ENCODE measurements around the gene TMEM200C.
"Not testable (repeated sequence)": the region's sequence is repeated elsewhere in the genome, so short reads cannot be mapped to it uniquely, and the experiment has no call there.

TMEM200C gene

DNA sequence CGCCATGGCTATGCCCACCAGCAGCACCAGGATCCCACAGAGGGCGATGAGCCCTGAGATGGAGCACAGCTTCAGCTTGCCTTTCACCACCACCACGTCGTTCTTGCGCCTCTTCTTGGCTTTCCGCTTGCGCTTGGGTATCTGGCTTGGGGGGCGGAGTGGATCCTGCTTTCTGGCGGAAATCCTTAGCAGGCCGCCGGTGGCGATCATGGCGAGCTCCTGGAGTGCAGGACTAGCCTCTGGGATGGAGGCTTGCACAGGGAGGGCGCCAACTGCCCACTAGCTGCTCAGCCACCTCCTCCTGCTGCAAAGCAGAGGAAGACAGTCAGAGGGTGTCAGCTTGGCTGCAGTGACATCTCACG, 3.5 kb downstream of the TMEM200C start:
- DNase-seq (ENCODE audit: low read depth) = no peak

DNA sequence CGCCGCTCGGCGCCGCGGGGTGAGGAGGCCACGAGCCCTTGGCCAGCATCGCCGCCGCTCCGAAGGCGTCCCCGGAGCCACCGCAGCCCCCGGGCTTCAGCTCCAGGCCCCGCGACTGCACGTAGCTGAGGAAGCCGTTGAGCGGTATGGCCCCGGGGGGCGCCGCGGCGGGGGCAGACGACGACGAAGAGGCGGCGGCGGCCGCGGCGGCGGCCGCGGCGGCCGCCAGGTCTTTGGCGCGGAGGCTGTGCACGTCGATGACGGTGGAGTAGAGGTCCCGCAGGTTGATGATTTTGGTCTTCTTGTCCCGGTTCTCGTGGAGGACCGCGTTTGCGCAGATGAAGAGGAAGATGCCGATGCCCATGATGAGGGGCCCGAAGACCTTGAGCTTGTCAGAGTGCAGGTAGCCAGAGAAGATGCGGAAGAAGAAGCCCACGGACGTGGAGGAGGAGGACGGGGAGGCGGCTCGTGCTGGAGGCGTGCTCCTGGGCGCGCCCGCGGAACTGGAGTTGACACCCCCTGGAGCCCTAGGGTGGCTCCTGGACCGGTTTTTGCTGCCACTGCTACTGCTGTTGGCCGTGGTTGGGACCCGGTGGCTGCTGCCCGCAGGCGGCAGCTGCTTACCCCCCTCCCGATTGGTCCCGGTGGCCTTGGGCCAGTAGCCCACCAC, 4.0 kb downstream of the TMEM200C start:
- no peak for DNase-seq (ENCODE audit: low read depth)

DNA sequence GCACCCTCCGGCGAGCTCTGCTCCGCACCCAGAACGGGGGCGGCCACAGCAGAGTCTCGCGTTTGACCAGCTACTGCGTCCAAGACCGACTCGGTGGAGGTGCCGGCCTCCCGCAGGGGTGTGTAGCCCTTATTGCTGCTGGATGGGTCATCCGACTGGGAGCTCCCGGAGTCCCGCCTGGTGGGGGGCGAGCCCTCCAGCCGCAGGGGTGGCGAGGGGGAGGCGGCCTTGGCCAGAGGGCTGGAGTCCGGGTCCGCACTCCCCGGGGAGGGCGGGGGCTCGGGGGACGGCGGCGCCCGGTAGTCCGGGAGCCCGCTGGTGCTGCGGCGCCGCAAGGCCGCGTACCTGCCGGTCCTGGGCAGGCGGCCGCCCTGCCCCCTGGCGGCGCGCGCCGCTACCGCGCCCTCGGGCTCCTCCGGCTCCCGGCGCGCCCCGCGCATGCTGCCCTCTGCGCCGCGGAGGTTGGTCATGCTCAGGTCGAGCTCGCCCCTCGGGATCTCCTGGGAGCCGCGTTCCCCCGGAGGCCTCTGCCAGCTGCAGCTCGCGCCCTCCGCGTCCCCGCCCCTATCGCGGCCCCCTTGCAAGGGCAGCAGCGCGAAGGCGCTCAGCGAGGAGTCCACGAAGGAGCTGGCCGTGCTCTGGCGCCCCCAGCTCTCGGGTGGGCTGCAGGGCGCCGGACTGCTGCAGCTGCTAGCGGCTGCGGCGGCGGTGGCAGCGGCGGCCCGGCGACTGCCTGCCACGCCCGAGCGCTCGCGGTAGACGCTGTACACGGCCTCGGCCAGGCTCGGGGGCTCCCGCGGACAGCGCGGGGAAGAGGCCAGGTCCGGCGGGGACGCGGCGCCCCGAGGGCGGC, 4.8 kb downstream of the TMEM200C start:
- DNase-seq (ENCODE audit: low read depth) = no peak

DNA sequence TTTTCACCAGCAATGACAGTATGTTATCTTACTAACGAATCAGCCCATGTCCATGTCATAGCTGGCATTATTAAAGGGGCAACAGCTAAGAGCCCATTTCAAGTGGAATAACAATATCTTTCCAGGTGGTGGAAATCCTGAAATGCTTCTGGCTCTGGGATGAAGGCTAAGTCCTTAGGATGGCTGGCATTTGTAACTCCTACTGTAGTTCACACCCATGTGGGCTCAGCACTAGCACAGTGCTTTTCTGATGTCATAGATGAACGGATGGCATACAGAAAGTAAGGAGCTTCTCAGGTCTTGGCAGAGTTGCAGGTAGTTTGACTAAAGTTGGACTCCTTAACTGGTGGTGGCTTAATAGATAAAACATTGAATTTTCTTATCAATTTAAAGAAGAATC, 10.0 kb downstream of the TMEM200C start:
- no peak for DNase-seq (ENCODE audit: low read depth)

DNA sequence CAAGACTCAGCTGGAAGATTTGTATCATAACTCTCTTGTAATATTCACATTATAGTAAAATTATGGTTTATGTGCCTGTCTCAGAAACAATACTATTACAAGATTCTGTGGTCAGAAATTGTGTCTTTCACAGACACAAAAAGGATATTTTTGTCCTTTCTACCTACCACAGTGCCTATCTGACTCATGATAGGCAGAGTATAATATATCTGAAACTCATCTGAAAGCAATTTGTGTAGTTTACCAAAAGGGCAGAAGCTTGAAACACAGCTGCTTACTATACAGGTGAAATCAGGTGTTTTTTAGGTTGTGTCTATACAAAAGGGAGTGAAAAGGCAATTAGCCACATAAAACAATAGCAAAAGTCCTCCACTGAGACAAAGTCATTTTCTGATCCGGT, 10.9 kb downstream of the TMEM200C start:
- no peak for DNase-seq (ENCODE audit: low read depth)

DNA sequence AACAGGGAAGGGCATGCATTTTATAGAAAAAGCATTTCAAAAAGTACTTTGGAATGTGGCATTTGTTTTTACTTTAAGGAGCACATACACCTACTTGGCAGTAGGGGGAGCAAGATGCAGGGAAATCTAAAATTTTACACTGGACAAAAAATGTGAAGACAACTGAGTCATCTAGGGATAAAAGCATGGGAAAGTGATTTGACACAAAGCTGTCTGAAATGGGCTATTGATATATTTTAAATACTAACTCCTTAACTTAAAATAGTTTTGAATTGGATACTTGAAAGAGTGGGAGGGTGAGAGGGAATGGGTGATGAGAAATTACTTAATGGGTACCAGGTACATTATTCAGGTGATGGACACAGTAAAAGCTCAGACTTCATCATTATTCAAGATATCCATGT, 15.8 kb downstream of the TMEM200C start:
- DNase-seq (ENCODE audit: low read depth) = peak; percentile 22

DNA sequence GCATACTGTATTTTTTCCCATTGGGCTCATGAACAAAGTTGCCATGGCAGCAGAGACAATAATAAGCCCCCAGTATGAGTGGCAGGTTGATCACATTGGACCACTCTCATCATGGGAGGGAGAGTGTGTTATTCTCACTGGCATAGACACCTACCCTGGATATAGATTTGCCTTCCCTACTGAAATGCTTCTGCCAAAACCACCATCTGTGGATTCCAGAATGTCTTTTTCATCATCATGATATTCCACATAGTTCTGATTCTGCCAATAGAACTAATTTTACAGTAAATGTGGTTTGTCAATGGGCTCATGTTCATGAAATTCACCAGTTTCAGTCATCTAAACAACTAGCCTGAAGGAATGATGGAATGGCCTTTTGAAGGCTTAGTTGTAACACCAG, 18.4 kb downstream of the TMEM200C start:
- no peak for DNase-seq (ENCODE audit: low read depth)

DNA sequence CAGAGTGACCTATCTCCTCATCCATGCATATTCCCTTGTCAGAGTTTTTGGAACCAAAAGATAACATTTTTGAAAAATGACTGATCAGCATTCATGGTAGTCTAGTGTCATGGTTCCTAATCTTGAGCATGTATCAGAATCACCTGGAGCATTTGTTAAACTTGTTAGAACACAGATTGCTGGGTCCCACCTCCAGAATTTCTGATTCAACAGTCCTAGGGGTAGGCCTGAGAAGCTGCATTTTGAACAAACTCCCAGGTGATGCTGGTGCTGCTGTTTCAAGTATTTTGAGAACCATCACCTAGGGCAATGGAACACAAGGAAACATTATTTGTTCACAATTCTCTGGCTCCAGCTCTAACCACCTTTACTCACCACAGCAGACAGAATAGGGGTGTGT, 21.0 kb downstream of the TMEM200C start:
- no peak for DNase-seq (ENCODE audit: low read depth)

DNA sequence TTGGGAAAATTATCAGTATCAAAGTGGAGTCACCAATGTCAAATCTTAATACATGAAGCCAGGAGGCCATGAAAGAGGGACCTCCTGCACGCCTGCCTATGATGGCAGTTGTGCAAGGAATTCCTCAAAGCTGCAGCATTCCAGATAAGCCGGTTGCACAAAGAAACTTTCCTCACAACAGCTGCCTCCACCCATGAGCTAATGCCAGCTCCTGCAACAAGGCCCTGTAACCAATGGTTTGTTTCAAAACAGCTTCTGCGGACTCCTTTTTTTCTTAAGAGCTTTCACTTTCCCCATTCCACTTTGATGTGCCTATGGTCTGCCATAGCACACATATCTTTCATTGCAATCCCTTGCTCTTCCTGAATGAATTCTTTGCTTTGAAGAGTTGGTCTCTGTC, 22.4 kb downstream of the TMEM200C start:
- no peak for DNase-seq (ENCODE audit: low read depth)

DNA sequence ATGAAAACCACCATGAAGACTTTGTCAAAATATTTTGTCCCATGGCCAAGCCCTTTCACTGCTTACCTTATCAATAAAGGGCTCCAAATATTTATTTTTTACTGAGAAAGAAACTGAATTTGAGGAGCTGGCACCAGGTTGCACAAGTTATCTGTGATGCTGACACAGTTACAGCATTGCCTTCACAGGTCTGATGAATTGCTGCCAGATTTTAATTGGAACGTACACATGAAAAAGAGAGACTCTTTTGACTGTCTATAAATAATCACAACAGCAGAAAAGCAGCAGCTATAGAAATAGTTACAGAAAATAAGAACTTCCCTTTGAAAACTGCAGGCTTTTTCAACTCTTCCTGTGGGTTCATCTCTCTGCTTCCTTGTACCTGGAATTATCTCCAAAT, 23.9 kb downstream of the TMEM200C start:
- no peak for DNase-seq (ENCODE audit: low read depth)

DNA sequence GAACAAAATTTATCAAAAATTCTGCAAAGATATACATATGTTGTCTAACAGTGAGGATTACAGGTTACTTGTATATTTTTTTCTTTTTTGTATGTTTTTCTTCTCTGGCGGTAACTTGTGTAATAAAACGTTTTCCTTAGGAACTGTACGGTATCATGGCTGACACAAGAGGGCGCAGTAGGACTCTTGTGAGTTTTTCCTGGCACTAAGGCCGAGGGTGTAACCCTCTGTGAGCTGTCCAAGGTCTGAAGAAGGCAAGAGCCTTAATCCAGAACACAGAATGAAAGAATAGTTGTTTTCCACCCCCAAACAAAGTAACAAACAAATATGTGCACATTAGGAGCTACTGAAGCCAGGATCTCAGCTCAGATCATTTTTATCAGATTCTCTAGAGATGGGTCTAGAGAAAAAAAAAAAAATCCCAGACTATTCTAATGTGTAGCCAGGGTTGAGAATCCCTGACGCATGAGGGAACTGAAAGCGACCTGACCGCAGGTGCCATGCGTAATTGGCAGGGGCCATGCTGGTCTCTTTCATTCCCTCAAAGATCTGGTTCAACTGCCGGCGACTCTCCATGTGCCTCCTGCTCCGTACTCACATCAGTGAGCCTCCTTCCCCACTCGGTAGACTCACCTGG, 27.0 kb downstream of the TMEM200C start:
- DNase-seq (ENCODE audit: low read depth) = peak; percentile 74

DNA sequence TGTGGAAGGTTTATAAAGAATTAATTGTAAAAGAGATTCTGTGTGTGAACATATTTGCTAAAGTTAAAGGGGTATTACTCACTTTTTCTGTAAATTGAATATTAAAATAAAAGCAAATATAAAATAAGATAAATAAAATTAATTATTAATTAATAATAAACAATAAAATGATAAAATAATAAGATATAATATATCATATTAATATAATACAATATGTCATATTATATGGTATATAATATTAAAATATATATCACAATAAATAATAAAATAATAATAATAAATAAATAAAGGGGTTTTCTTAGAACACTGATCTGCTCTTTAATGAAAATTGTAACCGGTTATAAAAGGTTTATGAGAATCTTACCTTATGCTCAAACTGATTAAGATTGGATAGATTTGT, 29.8 kb downstream of the TMEM200C start:
- DNase-seq (ENCODE audit: low read depth) = no peak

DNA sequence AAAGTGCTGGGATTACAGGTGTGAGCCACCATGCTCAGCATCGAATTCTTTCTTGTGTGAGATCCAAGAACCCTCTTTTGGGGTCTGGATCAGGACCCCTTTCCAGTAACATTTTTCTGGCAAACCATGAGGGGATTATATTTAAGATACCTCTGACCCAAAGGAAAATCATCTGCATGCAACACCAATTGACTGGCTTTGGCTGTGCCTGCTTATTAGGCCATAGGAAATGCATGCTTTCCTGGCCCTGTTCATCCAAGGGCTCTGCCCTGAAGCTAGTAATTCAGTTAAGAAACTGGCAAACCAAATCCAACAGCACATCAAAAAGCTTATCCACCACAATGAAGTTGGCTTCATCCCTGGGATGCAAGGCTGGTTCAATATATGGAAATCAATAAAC, 33.2 kb downstream of the TMEM200C start:
- DNase-seq (ENCODE audit: low read depth) = not testable (repeated sequence)

DNA sequence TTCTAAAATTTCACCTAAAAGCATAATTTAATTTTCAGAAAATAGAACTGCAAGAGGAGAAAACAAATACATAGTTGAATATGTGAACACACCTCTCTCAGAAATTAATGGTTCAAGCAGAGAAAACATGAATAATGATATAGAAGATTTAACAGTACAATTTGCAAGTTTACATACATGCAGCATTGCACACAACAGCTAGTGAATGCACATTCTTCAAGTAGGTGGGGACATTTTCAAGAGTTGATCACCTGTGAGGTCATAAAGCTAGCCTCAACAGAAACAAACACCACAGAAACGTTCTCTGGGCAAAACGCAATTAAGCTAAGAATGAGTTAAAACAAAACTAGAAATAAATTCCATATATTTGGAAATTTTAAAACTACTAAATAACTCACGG, 38.1 kb downstream of the TMEM200C start:
- no peak for DNase-seq (ENCODE audit: low read depth)

DNA sequence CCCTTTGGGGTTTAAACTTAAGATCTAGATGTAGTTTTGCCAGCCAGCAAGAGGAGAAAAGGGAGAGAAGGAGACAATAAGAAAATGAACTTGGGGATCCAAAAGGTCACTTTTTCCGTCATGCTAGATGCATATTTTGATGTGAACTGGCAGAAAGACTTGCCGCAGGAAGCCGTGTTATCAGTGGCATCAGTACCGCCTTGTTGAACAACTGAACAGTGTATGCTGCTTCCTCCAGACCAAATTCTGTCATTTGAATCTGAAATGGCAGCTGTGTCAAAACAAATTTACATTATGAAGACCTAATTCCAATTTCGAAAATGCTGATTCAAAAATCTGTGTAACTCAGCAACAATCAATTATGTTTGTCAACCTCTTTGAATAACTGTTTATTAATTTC, 42.1 kb downstream of the TMEM200C start:
- DNase-seq (ENCODE audit: low read depth) = no peak

DNA sequence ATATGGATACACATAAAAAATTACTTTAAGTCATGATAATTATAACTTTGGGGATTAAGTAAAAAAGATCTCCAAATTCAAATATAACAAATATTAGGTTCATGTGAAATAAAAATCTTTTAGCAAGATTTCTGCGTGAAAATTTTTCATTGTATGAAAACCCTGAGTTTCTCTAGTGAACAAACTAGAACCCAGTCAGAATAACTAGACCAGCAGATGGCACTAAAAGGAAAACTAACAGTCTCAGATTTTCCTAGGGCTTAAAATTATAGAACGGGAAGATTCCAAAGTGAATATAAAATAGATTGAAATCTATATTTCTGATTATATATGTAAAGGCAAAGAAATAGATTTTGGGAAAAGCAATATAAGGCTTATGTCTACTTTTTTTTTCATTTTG, 43.3 kb downstream of the TMEM200C start:
- DNase-seq (ENCODE audit: low read depth) = no peak

DNA sequence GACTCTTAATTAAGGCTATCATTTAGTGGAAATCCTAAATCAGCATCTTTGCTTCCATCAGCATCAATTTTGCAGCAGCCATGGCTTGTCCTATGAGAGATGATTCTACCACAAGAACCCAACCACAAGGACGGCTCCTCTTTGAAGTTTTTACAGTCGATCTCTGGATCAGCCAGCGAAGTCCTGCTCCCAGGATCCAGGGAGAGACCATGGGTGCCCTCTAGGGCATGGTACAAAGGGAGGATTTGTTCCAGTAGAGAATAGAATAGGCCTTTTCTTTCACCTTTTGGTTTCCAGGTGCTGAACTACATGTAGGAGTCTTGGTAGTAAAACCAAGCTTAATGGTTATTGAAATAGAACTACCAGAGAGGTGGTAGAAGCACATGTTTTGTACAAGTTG, 52.7 kb downstream of the TMEM200C start:
- no peak for DNase-seq (ENCODE audit: low read depth)

DNA sequence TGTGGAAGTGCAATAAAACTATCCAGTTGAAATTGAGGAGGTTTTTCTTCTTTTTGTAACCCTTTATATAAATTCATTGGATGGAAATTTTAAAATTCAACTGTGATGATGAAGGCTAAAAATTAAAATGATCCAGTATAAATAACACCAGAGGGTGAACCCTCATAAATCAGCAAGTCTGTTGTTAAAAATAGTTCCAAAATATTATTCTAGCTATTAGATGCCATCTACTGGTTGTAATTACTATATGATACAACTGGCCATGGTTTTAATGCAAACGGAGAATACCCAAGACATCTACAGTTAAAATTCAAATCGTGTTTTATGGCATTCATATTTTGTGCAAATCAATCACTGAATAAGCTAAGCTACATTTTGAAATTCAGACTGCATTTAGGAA, 53.8 kb downstream of the TMEM200C start:
- DNase-seq (ENCODE audit: low read depth) = no peak

DNA sequence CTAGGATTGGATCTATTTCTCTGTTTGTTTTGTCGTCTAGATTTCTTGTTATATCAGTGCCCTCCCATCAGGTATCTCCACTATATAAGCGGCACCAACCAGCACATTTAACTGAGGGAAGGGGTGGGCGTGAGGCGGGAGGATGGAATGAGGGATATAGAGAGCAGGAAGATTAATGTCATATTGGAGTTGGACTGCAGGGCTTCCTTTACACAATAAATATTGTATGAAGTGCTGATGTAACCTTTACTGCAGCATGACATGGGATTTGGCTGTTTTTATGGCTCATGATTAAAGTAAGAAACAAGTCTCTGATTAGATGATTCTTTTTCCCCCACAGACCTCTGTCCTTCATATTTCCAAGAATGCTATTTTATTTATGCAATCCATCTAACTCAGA, 54.8 kb downstream of the TMEM200C start:
- no peak for DNase-seq (ENCODE audit: low read depth)

DNA sequence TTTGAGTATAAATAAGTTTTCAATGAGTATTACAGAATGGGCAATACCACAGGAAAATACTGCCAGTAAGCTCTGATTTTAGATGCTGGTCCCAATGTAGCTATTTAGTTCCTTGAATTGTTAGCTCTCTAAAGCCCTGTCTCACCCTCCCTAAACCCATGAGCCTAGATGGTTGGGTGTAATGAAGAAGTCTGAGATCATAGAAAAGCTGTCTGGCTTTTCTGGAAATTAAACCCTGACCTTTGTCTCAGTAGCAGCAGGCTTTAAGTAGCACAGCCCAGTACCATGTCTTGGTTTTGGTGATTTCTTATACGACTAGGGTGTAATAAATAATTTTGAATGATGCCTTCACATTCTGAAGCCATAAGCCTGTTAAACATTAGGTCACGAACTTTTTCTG, 55.3 kb downstream of the TMEM200C start:
- DNase-seq (ENCODE audit: low read depth) = no peak

DNA sequence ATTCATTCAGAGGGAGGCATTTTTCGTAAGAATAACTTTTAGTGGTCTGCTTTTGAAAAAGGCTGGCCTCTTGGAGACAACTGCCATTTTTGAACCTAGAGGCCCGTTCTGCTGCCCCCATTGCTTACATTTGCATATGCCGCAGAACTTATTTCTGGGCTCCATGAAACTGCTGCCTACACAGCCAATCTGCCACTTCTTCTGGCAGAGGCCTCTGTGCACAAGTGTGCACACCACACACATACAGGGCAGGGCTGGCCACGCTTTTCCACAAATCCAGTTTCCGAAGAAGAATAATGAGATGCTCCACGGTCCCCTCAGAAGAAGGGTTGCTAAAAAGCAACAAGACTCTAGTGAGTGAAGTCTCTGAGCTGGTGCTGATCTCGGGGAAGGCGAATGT, 56.2 kb downstream of the TMEM200C start:
- no peak for DNase-seq (ENCODE audit: low read depth)
